AG04450 (cell line): ENCODE measurements around the gene PGAM2. TPM values are rescaled to one million over a fixed set of nuclear protein-coding genes. Genes with fewer than 3 reads are reported as not detected.

Experiments
- CTCF ChIA-PET: fragments of 300-600, 350-600 bp; formaldehyde crosslinking; extraction: SDS; loops from one replicate; lab custom pipeline; 2022; ENCODE audit warnings: antibody characterized with exemption, inconsistent platforms; lab: Charles Lee
- POLR2A ChIA-PET: fragments of 350-600 bp; formaldehyde crosslinking; extraction: SDS; loops from one replicate; lab custom pipeline; 2021; ENCODE audit warnings: antibody characterized with exemption, inconsistent platforms; lab: Yijun Ruan, JAX
- DNase-seq: peaks from one replicate; pipeline ENCODE4 v3.0.0-alpha.2; 2011; ENCODE audit warnings: low read depth, low spot score
- H3K27ac ChIP-seq: one replicate; pipeline ENCODE4 v1.5.1; 2012; ENCODE audit warnings: low read depth, low read length, control low read depth
- H3K27me3 ChIP-seq: one replicate; pipeline ENCODE4 v1.6.0; 2012; ENCODE audit warnings: low read length; ENCODE audit not compliant: control insufficient read depth, insufficient read depth
- H3K4me3 ChIP-seq: 2 replicates; pipeline ENCODE4 v1.5.1; 2011; ENCODE audit warnings: mild to moderate bottlenecking, low read depth, low read length, control low read depth
- H3K9me3 ChIP-seq: 2 replicates; pipeline ENCODE4 v1.5.1; 2012; ENCODE audit warnings: low read length; ENCODE audit not compliant: control insufficient read depth, insufficient read depth
- CTCF ChIP-seq: IDR thresholded peaks from 2 replicates; pipeline ENCODE4 v1.5.1; 2011; ENCODE audit warnings: low read depth, low read length, control low read depth, inconsistent platforms
- polyA plus RNA-seq: library from polyadenylated mRNA; depleted of rRNA; stranded (reverse); fragments of >200 nt; gene quantifications from 2 replicates; pipeline ENCODE4 v1.2.3, GENCODE V29; 2011

The PGAM2 gene
- polyA plus RNA-seq, 1 experiment: not detected

GRCh38 chr7:44056681-44057080 lies 8.7 kb downstream of the PGAM2 start:
- ChIA-PET CTCF (no interaction called here), POLR2A (no interaction called here)
- Histone ChIP-seq H3K27ac (no peak overlapping the region), H3K9me3 (no peaks in the 10 kb centered on the region), H3K4me3 (no peak overlapping the region), H3K27me3 (no peaks in the 10 kb centered on the region)
- TF ChIP-seq CTCF: no peak
- no peak for DNase-seq

- H3K9me3 ChIP-seq: no peaks in the 10 kb centered on the region
- no peaks in the 10 kb centered on the region for H3K27me3 ChIP-seq
- H3K4me3 ChIP-seq: no peak overlapping the region
- TF ChIP-seq CTCF: no peak
- ChIA-PET POLR2A (interaction anchor here (1.0 kb wide), 1 partner anchor 13 kb away, joined by 7 read pairs; the partner anchor contains the start of gene PGAM2), CTCF (no interaction called here)
- DNase-seq: no peak
- no peak overlapping the region for H3K27ac ChIP-seq
These were observed 12.5 kb downstream of the PGAM2 start for GRCh38 chr7:44052771-44053365.

GRCh38 chr7:44051611-44052220 lies 13.7 kb downstream of the PGAM2 start:
- Histone ChIP-seq H3K27ac (no peak overlapping the region), H3K27me3 (no peaks in the 10 kb centered on the region), H3K9me3 (no peaks in the 10 kb centered on the region), H3K4me3 (no peak overlapping the region)
- ChIA-PET POLR2A (no interaction called here), CTCF (interaction anchor here (0.9 to 1.1 kb wide), 2 partner anchors 189 to 514 kb away, joined by 3 read pairs; no protein-coding TSS in a partner anchor)
- no peak for DNase-seq
- TF ChIP-seq CTCF: no peak

GRCh38 chr7:44050915-44051560 lies 14.3 kb downstream of the PGAM2 start:
- ChIA-PET CTCF (interaction anchor here (1.1 kb wide), 1 partner anchor 190 kb away, joined by 3 read pairs; no protein-coding TSS in a partner anchor), POLR2A (no interaction called here)
- H3K9me3 ChIP-seq: no peaks in the 10 kb centered on the region
- H3K27me3 ChIP-seq: no peaks in the 10 kb centered on the region
- DNase-seq: no peak
- TF ChIP-seq CTCF: no peak
- H3K27ac ChIP-seq: no peak overlapping the region
- H3K4me3 ChIP-seq: no peak overlapping the region
